ENCODE measurements around the gene CEP112.

GRCh38 chr17:65913326-65913850 is 278.5 kb downstream of the CEP112 start:
- TF ChIP-seq, protein P1, sequence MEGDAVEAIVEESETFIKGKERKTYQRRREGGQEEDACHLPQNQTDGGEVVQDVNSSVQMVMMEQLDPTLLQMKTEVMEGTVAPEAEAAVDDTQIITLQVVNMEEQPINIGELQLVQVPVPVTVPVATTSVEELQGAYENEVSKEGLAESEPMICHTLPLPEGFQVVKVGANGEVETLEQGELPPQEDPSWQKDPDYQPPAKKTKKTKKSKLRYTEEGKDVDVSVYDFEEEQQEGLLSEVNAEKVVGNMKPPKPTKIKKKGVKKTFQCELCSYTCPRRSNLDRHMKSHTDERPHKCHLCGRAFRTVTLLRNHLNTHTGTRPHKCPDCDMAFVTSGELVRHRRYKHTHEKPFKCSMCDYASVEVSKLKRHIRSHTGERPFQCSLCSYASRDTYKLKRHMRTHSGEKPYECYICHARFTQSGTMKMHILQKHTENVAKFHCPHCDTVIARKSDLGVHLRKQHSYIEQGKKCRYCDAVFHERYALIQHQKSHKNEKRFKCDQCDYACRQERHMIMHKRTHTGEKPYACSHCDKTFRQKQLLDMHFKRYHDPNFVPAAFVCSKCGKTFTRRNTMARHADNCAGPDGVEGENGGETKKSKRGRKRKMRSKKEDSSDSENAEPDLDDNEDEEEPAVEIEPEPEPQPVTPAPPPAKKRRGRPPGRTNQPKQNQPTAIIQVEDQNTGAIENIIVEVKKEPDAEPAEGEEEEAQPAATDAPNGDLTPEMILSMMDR (conservative IDR thresholded peaks at IDR 0.05 in 1 of 2, IDR thresholded peaks at IDR 0.05 in 1 of 2; ENCODE audit: low read depth in 1 of 2, low read length in 2 of 2): no peak
- no peak for TF ChIP-seq EZH2 (IDR thresholded peaks at IDR 0.05; ENCODE audit: low read length, missing control alignments)

Measured in fibroblast of lung (primary cell).